ENCODE data around the gene CAMTA1.

Gene CAMTA1

DNA sequence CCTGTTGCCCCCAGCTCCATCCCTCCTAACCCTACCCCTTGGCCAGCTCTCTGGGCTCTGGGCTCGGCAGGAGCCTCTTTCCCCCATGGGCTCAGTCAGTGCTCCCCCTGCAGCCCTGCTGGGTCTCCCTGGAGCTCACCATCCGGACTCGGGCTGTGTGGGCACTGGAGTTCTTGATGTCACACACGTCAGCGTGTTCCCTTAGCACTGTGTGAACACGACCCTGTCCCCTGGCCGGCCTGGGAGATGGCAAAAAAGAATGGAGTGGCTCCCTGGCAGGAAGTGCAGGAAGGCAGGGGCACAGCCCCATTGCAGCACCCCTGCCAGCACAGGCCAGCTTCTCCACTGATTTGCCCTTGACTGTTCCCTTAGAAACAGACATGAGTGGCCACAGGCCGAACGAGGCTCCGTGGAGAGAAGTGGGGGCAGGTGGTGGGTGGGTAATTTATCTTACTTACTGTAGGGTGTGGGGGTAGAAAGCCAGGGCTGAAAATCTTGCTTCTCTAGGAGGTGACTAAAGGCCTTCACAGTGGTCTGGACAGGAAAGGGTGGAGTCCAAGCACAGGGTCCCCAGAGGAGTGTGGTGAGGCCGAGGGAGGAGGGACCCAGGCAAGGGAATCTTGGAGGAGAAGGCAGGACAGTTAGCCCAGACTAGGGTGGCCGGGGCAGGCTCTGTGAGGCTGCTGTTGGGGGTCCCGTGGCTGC, 604.1 kb downstream of the CAMTA1 start:
- in situ Hi-C loops (cut with MboI; ENCODE audit: low sequenced_read_pairs, unreplicated experiment): no loop called here
- DNase-seq (ENCODE audit: low spot score): no peak
- TF ChIP-seq, protein P1, sequence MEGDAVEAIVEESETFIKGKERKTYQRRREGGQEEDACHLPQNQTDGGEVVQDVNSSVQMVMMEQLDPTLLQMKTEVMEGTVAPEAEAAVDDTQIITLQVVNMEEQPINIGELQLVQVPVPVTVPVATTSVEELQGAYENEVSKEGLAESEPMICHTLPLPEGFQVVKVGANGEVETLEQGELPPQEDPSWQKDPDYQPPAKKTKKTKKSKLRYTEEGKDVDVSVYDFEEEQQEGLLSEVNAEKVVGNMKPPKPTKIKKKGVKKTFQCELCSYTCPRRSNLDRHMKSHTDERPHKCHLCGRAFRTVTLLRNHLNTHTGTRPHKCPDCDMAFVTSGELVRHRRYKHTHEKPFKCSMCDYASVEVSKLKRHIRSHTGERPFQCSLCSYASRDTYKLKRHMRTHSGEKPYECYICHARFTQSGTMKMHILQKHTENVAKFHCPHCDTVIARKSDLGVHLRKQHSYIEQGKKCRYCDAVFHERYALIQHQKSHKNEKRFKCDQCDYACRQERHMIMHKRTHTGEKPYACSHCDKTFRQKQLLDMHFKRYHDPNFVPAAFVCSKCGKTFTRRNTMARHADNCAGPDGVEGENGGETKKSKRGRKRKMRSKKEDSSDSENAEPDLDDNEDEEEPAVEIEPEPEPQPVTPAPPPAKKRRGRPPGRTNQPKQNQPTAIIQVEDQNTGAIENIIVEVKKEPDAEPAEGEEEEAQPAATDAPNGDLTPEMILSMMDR (IDR thresholded peaks at IDR 0.05; ENCODE audit: borderline replicate concordance, control extremely low read depth, extremely low read depth, insufficient read depth, missing control alignments): no peak

DNA sequence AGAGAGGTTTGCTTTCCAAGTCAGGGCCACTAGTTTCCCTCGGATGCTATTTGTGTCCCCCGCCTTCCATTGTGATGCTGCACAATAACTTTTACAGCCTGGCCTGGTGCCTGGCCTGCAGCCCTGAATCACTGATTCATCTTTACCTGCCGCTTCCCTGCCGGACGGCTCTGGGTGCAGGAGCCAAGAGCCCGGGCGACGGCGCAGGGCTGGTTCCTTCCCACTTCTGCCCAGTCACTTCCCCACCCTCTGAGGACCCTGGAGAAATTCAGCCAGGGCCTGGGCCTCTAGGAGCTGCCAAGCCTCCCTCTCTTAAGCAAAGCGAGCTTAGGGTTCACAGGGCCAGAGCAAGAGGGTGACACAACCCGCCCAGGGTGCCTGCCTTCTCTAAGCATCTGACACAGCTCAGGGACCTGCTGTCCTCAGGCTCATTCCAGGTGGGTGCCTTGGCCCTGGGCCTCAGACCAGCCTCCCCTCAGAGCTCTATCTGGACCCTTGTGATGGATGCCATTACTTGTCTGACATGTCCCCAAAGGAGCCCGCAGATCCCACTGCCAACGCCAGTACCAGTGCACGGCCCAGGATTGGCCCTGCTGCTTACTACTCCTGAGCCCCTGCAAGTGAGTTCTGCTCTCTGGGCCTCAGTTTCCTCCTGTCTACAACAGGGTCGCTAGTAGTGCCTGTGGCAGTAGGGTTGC, 604.8 kb downstream of the CAMTA1 start:
- DNase-seq (ENCODE audit: low spot score): no peak
- in situ Hi-C loops (cut with MboI; ENCODE audit: low sequenced_read_pairs, unreplicated experiment): no loop called here
- TF ChIP-seq, protein P1 (IDR thresholded peaks at IDR 0.05; ENCODE audit: borderline replicate concordance, control extremely low read depth, extremely low read depth, insufficient read depth, missing control alignments): no peak

DNA sequence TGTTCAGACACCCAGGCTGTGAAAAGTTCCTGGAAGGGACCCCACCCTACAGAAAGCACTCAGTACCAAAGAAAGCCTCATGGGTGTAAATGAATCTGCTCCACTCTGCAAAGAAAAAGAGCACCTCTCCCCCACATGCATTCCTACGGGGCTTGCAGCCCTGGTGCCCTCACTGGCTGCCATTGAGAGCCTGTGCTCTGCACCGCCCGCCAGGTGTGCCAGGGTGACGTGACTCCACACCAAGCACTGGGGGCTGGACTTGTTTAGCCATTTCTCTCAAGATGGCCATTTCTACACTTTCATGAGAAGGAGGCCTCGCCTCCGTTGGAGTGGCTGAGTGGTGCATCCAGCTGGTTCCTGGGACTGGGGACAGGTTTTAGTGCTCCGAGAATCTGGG, 605.3 kb downstream of the CAMTA1 start:
- TF ChIP-seq, protein P1 (IDR thresholded peaks at IDR 0.05; ENCODE audit: borderline replicate concordance, control extremely low read depth, extremely low read depth, insufficient read depth, missing control alignments): no peak
- in situ Hi-C loops (cut with MboI; ENCODE audit: low sequenced_read_pairs, unreplicated experiment): no loop called here
- no peak for DNase-seq (ENCODE audit: low spot score)

DNA sequence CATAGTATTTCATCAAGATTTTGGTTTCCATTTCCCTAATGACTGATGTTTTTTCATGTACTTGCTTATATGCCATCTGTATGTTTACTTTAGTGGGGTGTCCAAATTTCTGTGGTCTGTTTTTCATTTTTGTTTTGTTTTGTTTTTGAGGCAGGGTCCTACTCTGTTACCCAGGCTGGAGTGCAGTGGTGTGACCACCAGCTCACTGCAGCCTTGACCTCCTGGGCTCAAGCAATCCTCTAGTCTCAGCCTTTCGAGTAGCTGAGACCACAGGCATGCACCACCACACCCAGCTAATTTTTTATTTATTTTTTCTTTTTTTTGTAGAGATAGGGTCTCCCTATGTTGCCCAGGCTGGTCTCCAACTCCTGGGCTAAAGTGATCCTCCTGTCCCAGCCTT, 607.9 kb downstream of the CAMTA1 start:
- in situ Hi-C loops (cut with MboI; ENCODE audit: low sequenced_read_pairs, unreplicated experiment): no loop called here
- DNase-seq (ENCODE audit: low spot score): no peak
- TF ChIP-seq, protein P1 (IDR thresholded peaks at IDR 0.05; ENCODE audit: borderline replicate concordance, control extremely low read depth, extremely low read depth, insufficient read depth, missing control alignments): no peak

DNA sequence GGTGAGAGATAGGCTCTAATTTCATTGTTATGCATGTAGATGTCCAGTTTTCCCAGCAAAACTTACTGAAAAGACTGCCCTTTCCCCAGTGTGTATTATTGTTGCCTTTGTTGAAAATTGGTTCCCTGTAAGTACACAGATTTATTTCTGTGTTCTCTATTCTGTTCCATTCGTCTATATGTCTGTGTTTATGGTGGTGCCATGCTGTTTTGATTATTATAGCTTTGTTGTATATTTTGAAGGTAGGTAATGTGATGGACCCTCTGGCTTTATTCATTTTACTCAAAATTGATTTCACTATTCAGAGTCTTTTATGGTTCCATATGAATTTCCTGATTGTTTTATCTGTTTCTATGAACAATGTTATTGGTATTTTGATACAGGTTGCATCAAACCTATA, 610.0 kb downstream of the CAMTA1 start:
- no peak for DNase-seq (ENCODE audit: low spot score)
- in situ Hi-C loops (cut with MboI; ENCODE audit: low sequenced_read_pairs, unreplicated experiment): no loop called here
- TF ChIP-seq, protein P1 (IDR thresholded peaks at IDR 0.05; ENCODE audit: borderline replicate concordance, control extremely low read depth, extremely low read depth, insufficient read depth, missing control alignments): no peak

DNA sequence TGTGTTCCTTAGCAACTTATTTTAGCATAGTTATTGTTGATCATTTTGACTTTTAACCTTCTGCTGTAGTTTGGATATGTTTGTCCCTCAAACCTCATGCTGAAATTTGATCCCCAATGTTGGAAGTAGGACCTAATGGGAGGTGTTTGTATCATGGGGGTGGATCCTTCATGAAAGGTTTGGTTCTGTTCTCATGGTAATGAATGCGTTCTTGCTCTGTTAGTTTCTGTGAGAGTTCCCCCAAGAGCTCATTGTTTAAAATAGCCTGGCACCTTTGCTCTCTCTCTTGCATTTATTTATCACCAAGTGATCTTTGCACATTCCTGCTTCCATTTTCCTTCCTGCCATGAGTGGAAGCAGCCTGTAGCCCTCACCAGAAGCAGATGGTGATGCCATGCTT, 613.7 kb downstream of the CAMTA1 start:
- TF ChIP-seq, protein P1 (IDR thresholded peaks at IDR 0.05; ENCODE audit: borderline replicate concordance, control extremely low read depth, extremely low read depth, insufficient read depth, missing control alignments): no peak
- in situ Hi-C loops (cut with MboI; ENCODE audit: low sequenced_read_pairs, unreplicated experiment): no loop called here
- DNase-seq (ENCODE audit: low spot score): no peak
